Measurements from ENCODE around the gene CDK15.
"Not testable (repeated sequence)": the region's sequence is repeated elsewhere in the genome, so short reads cannot be mapped to it uniquely, and the experiment has no call there.

CDK15 gene

GRCh38 chr2:201831469-201831868, 25.1 kb downstream of the CDK15 start:
- no peak for DNase-seq

- no peak for DNase-seq
Measured at GRCh38 chr2:201833781-201834180, 27.4 kb downstream of the CDK15 start.

- DNase-seq = no peak
Measured at GRCh38 chr2:201835066-201835465, 28.7 kb downstream of the CDK15 start.

- DNase-seq = no peak
Measured at GRCh38 chr2:201837391-201837790, 31.1 kb downstream of the CDK15 start.

- DNase-seq = no peak
Measured at GRCh38 chr2:201837824-201838431, 31.6 kb downstream of the CDK15 start.

- DNase-seq = no peak
Measured at GRCh38 chr2:201839727-201840126, 33.4 kb downstream of the CDK15 start.

- no peak for DNase-seq
Measured at GRCh38 chr2:201840726-201841125, 34.4 kb downstream of the CDK15 start.

- no peak for DNase-seq
Measured at GRCh38 chr2:201842131-201842860, 36.0 kb downstream of the CDK15 start.

GRCh38 chr2:201844922-201845321, 38.6 kb downstream of the CDK15 start:
- not testable (repeated sequence) for DNase-seq

- no peak for DNase-seq
Measured at GRCh38 chr2:201847481-201847880, 41.1 kb downstream of the CDK15 start.

- DNase-seq = no peak
Measured at GRCh38 chr2:201852462-201852861, 46.1 kb downstream of the CDK15 start.

- DNase-seq = no peak
Measured at GRCh38 chr2:201852878-201853415, 46.6 kb downstream of the CDK15 start.

GRCh38 chr2:201854221-201854801, 48.0 kb downstream of the CDK15 start:
- DNase-seq = no peak

GRCh38 chr2:201854841-201855240, 48.5 kb downstream of the CDK15 start:
- no peak for DNase-seq

- DNase-seq = no peak
Measured at GRCh38 chr2:201855356-201855755, 49.0 kb downstream of the CDK15 start.

GRCh38 chr2:201857326-201857725, 51.0 kb downstream of the CDK15 start:
- no peak for DNase-seq

- no peak for DNase-seq
Measured at GRCh38 chr2:201858281-201859184, 52.2 kb downstream of the CDK15 start.

GRCh38 chr2:201859949-201860348, 53.6 kb downstream of the CDK15 start:
- DNase-seq = no peak

GRCh38 chr2:201860636-201861066, 54.3 kb downstream of the CDK15 start:
- DNase-seq = peak; percentile 33 to 77

GRCh38 chr2:201862843-201863242, 56.5 kb downstream of the CDK15 start:
- no peak for DNase-seq

GRCh38 chr2:201866643-201867473, 60.5 kb downstream of the CDK15 start:
- no peak for DNase-seq

- no peak for DNase-seq
Measured at GRCh38 chr2:201871471-201871870, 65.1 kb downstream of the CDK15 start.

Measured in cerebellar nuclear complex (tissue), 1 donor.